ENCODE measurements around the gene ARID2.

Gene ARID2

DNA sequence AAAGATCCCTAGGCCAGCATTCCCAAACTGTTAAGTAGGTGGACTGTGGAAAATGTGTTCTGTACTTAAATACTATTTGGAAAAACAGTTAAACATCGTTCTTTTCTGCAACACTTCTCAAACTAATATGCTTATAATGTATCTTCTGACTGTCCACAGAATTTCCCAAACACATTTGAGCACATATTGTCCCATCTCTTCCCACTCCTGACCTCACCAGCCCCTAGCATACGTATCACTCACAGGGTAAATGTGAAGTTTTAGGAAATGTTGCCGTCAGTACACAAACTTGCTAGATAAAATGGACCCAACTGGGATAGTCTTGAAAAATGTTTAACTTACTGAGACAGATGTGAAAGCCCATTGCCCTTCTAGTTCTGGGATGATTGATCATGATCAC lies 27.7 kb downstream of the ARID2 start:
- DNase-seq (ENCODE audit: low read depth), result no peak
- TF ChIP-seq, protein P1, sequence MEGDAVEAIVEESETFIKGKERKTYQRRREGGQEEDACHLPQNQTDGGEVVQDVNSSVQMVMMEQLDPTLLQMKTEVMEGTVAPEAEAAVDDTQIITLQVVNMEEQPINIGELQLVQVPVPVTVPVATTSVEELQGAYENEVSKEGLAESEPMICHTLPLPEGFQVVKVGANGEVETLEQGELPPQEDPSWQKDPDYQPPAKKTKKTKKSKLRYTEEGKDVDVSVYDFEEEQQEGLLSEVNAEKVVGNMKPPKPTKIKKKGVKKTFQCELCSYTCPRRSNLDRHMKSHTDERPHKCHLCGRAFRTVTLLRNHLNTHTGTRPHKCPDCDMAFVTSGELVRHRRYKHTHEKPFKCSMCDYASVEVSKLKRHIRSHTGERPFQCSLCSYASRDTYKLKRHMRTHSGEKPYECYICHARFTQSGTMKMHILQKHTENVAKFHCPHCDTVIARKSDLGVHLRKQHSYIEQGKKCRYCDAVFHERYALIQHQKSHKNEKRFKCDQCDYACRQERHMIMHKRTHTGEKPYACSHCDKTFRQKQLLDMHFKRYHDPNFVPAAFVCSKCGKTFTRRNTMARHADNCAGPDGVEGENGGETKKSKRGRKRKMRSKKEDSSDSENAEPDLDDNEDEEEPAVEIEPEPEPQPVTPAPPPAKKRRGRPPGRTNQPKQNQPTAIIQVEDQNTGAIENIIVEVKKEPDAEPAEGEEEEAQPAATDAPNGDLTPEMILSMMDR (IDR thresholded peaks at IDR 0.05; ENCODE audit: insufficient read depth, low read depth, low read length, missing control alignments), result no peak
- no peak overlapping the region for H3K4me3 ChIP-seq (ENCODE audit: low read length)

DNA sequence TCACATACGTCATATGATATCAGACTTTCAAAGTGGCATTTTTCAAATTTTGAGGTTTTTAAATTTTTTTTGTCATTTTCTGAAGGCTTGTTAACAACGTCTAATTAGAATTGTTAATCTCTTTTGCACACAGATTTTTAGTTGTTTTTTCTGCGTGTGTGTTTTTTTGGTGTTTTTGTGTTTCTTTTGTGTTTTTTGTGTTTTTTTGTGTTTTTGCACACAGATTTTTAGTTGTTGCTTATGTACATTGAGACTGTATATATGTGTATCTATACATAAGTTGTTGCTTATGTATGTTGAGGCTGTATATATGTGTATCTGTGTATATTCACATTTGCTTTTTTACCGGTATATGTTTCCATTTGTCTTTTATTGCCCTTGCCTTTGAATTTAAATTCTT lies 30.8 kb downstream of the ARID2 start:
- TF ChIP-seq, protein P1 (IDR thresholded peaks at IDR 0.05; ENCODE audit: insufficient read depth, low read depth, low read length, missing control alignments), result no peak
- DNase-seq (ENCODE audit: low read depth), result no peak
- no peak overlapping the region for H3K4me3 ChIP-seq (ENCODE audit: low read length)

DNA sequence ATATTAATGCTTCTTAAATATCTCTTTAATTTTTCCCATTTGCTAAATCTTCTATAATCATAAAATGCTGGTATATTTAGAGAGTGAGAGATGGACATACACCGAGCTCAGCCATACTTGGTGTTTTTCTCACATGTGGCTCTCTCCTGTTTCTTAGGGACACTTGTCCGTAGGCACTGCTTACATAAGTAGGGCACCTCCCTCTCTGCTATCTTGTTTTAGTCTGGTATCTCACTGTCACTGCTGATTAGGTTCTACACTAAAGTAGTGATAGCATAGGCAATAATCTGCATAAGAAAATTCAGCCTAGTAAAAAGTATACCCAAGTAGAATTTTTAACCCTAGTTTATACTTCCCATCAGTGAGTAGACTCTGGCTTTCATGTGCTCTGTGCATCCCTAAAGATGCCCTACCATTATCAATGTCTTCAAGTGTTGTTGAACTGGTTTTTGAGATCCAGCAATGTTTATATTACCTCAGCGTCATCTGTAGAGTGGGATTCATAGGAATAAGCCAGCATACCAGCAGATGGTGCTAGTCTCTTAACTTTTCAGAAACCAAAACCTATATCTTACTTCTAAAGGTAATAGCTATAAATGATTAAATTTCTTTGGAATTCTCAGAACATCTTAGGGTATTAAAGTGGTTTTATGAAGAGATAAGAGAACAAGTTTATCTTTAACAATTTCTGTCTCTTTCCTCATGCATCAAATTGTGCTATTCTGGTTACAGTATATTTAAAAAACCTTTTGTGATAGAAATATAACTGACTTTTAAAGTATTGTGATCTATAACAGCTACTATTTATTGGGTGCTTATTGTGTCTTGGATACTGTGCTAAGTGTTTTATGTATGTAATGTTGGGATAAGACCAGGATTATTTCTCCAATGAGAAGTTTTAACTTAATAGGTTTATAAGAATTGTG lies 32.9 kb downstream of the ARID2 start:
- H3K4me3 ChIP-seq (ENCODE audit: low read length), result no peak overlapping the region
- DNase-seq (ENCODE audit: low read depth), result peak; percentile 82
- TF ChIP-seq, protein P1 (IDR thresholded peaks at IDR 0.05; ENCODE audit: insufficient read depth, low read depth, low read length, missing control alignments), result peak; percentile 66

DNA sequence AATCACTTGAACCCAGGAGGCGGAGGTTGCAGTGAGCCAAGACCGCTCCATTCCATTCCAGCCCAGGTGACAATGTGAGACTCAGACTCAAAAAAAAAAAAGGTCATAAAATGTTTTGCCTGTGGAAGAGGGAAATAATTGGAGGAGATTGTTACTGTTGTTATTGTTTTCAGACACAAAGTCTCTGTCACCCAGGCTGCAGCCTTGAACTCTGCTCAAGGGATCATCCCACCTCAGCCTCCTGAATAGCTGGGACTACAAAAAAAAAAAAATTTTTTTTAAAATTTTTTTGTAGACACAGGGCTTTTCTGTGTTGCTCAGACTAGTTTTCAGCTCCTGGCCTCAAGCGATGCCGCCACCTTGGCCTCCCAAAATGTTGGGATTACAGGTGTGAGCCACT lies 33.9 kb downstream of the ARID2 start:
- H3K4me3 ChIP-seq (ENCODE audit: low read length), result no peak overlapping the region
- TF ChIP-seq, protein P1 (IDR thresholded peaks at IDR 0.05; ENCODE audit: insufficient read depth, low read depth, low read length, missing control alignments), result no peak
- no peak for DNase-seq (ENCODE audit: low read depth)

DNA sequence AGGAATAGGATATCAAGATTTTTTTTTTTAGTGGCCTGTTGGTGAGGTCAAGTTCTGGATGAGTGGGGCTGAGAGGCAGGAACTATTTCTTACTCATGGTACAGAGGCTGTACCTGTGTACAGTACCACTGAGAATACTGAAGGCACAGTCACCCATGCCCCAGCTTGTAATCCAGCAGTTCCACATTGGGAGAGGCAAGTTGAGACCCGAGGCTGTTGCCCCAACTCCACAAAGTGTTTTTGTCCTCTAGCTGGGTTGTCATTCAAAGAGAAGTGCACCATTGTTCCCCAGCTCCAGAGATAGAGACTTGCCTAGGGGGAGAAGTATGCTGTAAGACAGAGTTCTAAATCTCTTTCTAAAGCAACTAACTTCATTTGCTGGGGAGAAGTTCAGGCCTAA lies 38.7 kb downstream of the ARID2 start:
- no peak overlapping the region for H3K4me3 ChIP-seq (ENCODE audit: low read length)
- DNase-seq (ENCODE audit: low read depth), result peak; percentile 89
- TF ChIP-seq, protein P1 (IDR thresholded peaks at IDR 0.05; ENCODE audit: insufficient read depth, low read depth, low read length, missing control alignments), result no peak

DNA sequence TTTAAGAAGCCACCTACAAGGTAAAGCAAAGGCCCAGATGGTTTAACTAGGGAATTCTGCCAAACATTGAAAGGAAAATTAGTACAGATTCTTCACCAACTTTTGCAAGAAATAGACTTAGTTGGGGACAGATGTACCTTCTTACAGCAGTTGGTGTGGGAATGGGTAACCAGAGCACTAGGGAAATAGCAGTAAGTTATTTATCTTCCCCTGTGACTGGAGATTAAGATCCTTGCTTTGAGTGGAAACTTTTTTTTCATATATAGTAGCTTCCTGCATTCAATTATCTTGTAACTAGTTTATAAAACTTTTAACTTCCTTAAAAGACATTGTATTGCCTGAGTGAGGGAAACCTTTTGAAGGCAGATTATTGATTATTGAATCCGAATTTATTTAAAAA lies 44.2 kb downstream of the ARID2 start:
- H3K4me3 ChIP-seq (ENCODE audit: low read length), result no peak overlapping the region
- TF ChIP-seq, protein P1 (IDR thresholded peaks at IDR 0.05; ENCODE audit: insufficient read depth, low read depth, low read length, missing control alignments), result no peak
- no peak for DNase-seq (ENCODE audit: low read depth)

Data from epithelial cell of esophagus (primary cell).